Measurements from ENCODE around the gene FBXL13. TPM values are rescaled to one million over a fixed set of nuclear protein-coding genes. Genes with fewer than 3 reads are reported as not detected.

The FBXL13 gene
- total and polyA plus RNA-seq, 4 experiments from 2014 or later: 0.10 to 2.2 (median 0.49) TPM; not detected in 1

- Mint-ChIP-seq H3K36me3 (peaks cover 0 to 3% of the 10 kb centered on the region in 2 donors), H3K4me1 (no peaks in the 10 kb centered on the region), H3K27me3 (peaks cover 0 to 2% of the 10 kb centered on the region in 2 donors), H3K4me3 (no peak overlapping the region), H3K27ac (no peak overlapping the region), H3K9me3 (no peaks in the 10 kb centered on the region)
- CTCF ChIA-PET (ENCODE audit: partially characterized antibody): no interaction called here
- Histone ChIP-seq H3K4me1 (ENCODE audit: insufficient read depth, low read length) (no peaks in the 10 kb centered on the region), H3K36me3 (ENCODE audit: insufficient read depth, low read length) (no peaks in the 10 kb centered on the region), H3K9me3 (ENCODE audit: control insufficient read depth in 1 of 2, low read length in 2 of 2) (no peaks in the 10 kb centered on the region), H3K27me3 (ENCODE audit: insufficient read depth, low read length) (no peaks in the 10 kb centered on the region), H3K4me3 (ENCODE audit: low read length in 2 of 2) (no peak overlapping the region), H3K27ac (ENCODE audit: low read depth, low read length) (no peak overlapping the region)
- intact Hi-C loops (cut with micrococcal nuclease): no loop called here
- POLR2A ChIA-PET (ENCODE audit: partially characterized antibody): no interaction called here
- DNase-seq: no peak
Observed at GRCh38 chr7:102926783-102927140, 147.8 kb downstream of the FBXL13 start.

- DNase-seq: no peak
- Histone ChIP-seq H3K9me3 (ENCODE audit: control insufficient read depth in 1 of 2, low read length in 2 of 2) (no peaks in the 10 kb centered on the region), H3K4me1 (ENCODE audit: insufficient read depth, low read length) (no peaks in the 10 kb centered on the region), H3K36me3 (ENCODE audit: insufficient read depth, low read length) (no peaks in the 10 kb centered on the region), H3K27me3 (ENCODE audit: insufficient read depth, low read length) (no peaks in the 10 kb centered on the region), H3K27ac (ENCODE audit: low read depth, low read length) (no peak overlapping the region), H3K4me3 (ENCODE audit: low read length in 2 of 2) (no peak overlapping the region)
- Mint-ChIP-seq H3K4me1 (no peaks in the 10 kb centered on the region), H3K27me3 (peaks cover 0 to 2% of the 10 kb centered on the region in 2 donors), H3K27ac (no peak overlapping the region), H3K36me3 (peaks cover 0 to 3% of the 10 kb centered on the region in 2 donors), H3K9me3 (no peaks in the 10 kb centered on the region), H3K4me3 (no peak overlapping the region)
- intact Hi-C loops (cut with micrococcal nuclease): no loop called here
- ChIA-PET POLR2A (ENCODE audit: partially characterized antibody) (no interaction called here), CTCF (ENCODE audit: partially characterized antibody) (no interaction called here)
Observed at GRCh38 chr7:102925976-102926782, 148.4 kb downstream of the FBXL13 start.

- H3K27ac Mint-ChIP-seq: no peak overlapping the region
- DNase-seq: no peak
- ChIA-PET POLR2A (ENCODE audit: partially characterized antibody) (no interaction called here), CTCF (ENCODE audit: partially characterized antibody) (interaction anchor here (0.7 kb wide), 1 partner anchor 9 kb away, joined by 3 read pairs; no protein-coding TSS in a partner anchor)
- H3K36me3 Mint-ChIP-seq: no peaks in the 10 kb centered on the region
- intact Hi-C loops (cut with micrococcal nuclease): no loop called here
- Histone ChIP-seq H3K4me1 (ENCODE audit: insufficient read depth, low read length) (no peaks in the 10 kb centered on the region), H3K27ac (ENCODE audit: low read depth, low read length) (no peak overlapping the region), H3K36me3 (ENCODE audit: insufficient read depth, low read length) (no peaks in the 10 kb centered on the region), H3K4me3 (ENCODE audit: low read length in 2 of 2) (no peak overlapping the region), H3K9me3 (ENCODE audit: control insufficient read depth in 1 of 2, low read length in 2 of 2) (no peaks in the 10 kb centered on the region), H3K27me3 (ENCODE audit: insufficient read depth, low read length) (no peaks in the 10 kb centered on the region)
- H3K9me3 Mint-ChIP-seq: no peaks in the 10 kb centered on the region
- no peak overlapping the region for H3K4me3 Mint-ChIP-seq
- H3K27me3 Mint-ChIP-seq: no peaks in the 10 kb centered on the region
- no peaks in the 10 kb centered on the region for H3K4me1 Mint-ChIP-seq
Observed at GRCh38 chr7:102918845-102919244, 155.8 kb downstream of the FBXL13 start.

GRCh38 chr7:102917436-102918353 is 156.9 kb downstream of the FBXL13 start:
- no peaks in the 10 kb centered on the region for H3K36me3 Mint-ChIP-seq
- H3K4me1 Mint-ChIP-seq: no peaks in the 10 kb centered on the region
- DNase-seq: no peak
- intact Hi-C loops (cut with micrococcal nuclease): no loop called here
- POLR2A ChIA-PET (ENCODE audit: partially characterized antibody): no interaction called here
- Histone ChIP-seq H3K4me3 (ENCODE audit: low read length in 2 of 2) (no peak overlapping the region), H3K27ac (ENCODE audit: low read depth, low read length) (no peak overlapping the region), H3K27me3 (ENCODE audit: insufficient read depth, low read length) (no peaks in the 10 kb centered on the region), H3K4me1 (ENCODE audit: insufficient read depth, low read length) (no peaks in the 10 kb centered on the region), H3K9me3 (ENCODE audit: control insufficient read depth in 1 of 2, low read length in 2 of 2) (no peaks in the 10 kb centered on the region), H3K36me3 (ENCODE audit: insufficient read depth, low read length) (no peaks in the 10 kb centered on the region)
- H3K27me3 Mint-ChIP-seq: no peaks in the 10 kb centered on the region
- H3K27ac Mint-ChIP-seq: no peak overlapping the region
- CTCF ChIA-PET (ENCODE audit: partially characterized antibody): interaction anchor here (0.7 kb wide), 1 partner anchor 10 kb away, joined by 3 read pairs; no protein-coding TSS in a partner anchor
- H3K4me3 Mint-ChIP-seq: no peak overlapping the region
- no peaks in the 10 kb centered on the region for H3K9me3 Mint-ChIP-seq

GRCh38 chr7:102916881-102917280 is 157.7 kb downstream of the FBXL13 start:
- POLR2A ChIA-PET (ENCODE audit: partially characterized antibody): no interaction called here
- no peak for DNase-seq

GRCh38 chr7:102916426-102916825 is 158.2 kb downstream of the FBXL13 start:
- H3K36me3 ChIP-seq (ENCODE audit: insufficient read depth, low read length): no peaks in the 10 kb centered on the region
- ChIA-PET POLR2A (ENCODE audit: partially characterized antibody) (no interaction called here), CTCF (ENCODE audit: partially characterized antibody) (no interaction called here)
- Mint-ChIP-seq H3K4me3 (no peak overlapping the region), H3K27me3 (peaks cover 0 to 3% of the 10 kb centered on the region in 2 donors), H3K9me3 (no peaks in the 10 kb centered on the region), H3K4me1 (no peaks in the 10 kb centered on the region), H3K27ac (no peak overlapping the region), H3K36me3 (no peaks in the 10 kb centered on the region)
- intact Hi-C loops (cut with micrococcal nuclease): no loop called here
- H3K27me3 ChIP-seq (ENCODE audit: insufficient read depth, low read length): no peaks in the 10 kb centered on the region
- H3K9me3 ChIP-seq (ENCODE audit: control insufficient read depth in 1 of 2, low read length in 2 of 2): no peaks in the 10 kb centered on the region
- no peaks in the 10 kb centered on the region for H3K4me1 ChIP-seq (ENCODE audit: insufficient read depth, low read length)
- no peak overlapping the region for H3K4me3 ChIP-seq (ENCODE audit: low read length in 2 of 2)
- DNase-seq: no peak
- no peak overlapping the region for H3K27ac ChIP-seq (ENCODE audit: low read depth, low read length)

More at GRCh38 chr7:102916881-102917280, 157.7 kb downstream of the FBXL13 start:
- Mint-ChIP-seq H3K27ac (no peak overlapping the region), H3K9me3 (no peaks in the 10 kb centered on the region), H3K27me3 (peaks cover 0 to 3% of the 10 kb centered on the region in 2 donors), H3K4me1 (no peaks in the 10 kb centered on the region), H3K36me3 (no peaks in the 10 kb centered on the region), H3K4me3 (no peak overlapping the region)
- Histone ChIP-seq H3K27ac (ENCODE audit: low read depth, low read length) (no peak overlapping the region), H3K9me3 (ENCODE audit: control insufficient read depth in 1 of 2, low read length in 2 of 2) (no peaks in the 10 kb centered on the region), H3K4me1 (ENCODE audit: insufficient read depth, low read length) (no peaks in the 10 kb centered on the region), H3K27me3 (ENCODE audit: insufficient read depth, low read length) (no peaks in the 10 kb centered on the region), H3K36me3 (ENCODE audit: insufficient read depth, low read length) (no peaks in the 10 kb centered on the region), H3K4me3 (ENCODE audit: low read length in 2 of 2) (no peak overlapping the region)
- CTCF ChIA-PET (ENCODE audit: partially characterized antibody): no interaction called here
- intact Hi-C loops (cut with micrococcal nuclease): no loop called here

GRCh38 chr7:102914585-102914984 is 160.0 kb downstream of the FBXL13 start:
- peaks cover 0 to 8% (median 0%) of the 10 kb centered on the region in 8 donors for H3K9me3 Mint-ChIP-seq
- no peaks in the 10 kb centered on the region for H3K4me1 ChIP-seq (ENCODE audit: insufficient read depth, low read length)
- peaks cover 0 to 6% of the 10 kb centered on the region in 2 donors for H3K27me3 Mint-ChIP-seq
- no peaks in the 10 kb centered on the region for H3K9me3 ChIP-seq (ENCODE audit: control insufficient read depth in 1 of 2, low read length in 2 of 2)
- H3K27ac ChIP-seq (ENCODE audit: low read depth, low read length): no peak overlapping the region
- intact Hi-C loops (cut with micrococcal nuclease): no loop called here
- H3K4me1 Mint-ChIP-seq: no peaks in the 10 kb centered on the region
- DNase-seq: no peak
- no peaks in the 10 kb centered on the region for H3K36me3 ChIP-seq (ENCODE audit: insufficient read depth, low read length)
- ChIA-PET CTCF (ENCODE audit: partially characterized antibody) (no interaction called here), POLR2A (ENCODE audit: partially characterized antibody) (no interaction called here)
- H3K27ac Mint-ChIP-seq: no peak overlapping the region
- no peak overlapping the region for H3K4me3 ChIP-seq (ENCODE audit: low read length in 2 of 2)
- no peaks in the 10 kb centered on the region for H3K27me3 ChIP-seq (ENCODE audit: insufficient read depth, low read length)
- H3K4me3 Mint-ChIP-seq: no peak overlapping the region
- H3K36me3 Mint-ChIP-seq: peaks cover 0 to 5% of the 10 kb centered on the region in 2 donors
